Measurements from ENCODE around the gene COA8. TPM values are rescaled to one million over a fixed set of nuclear protein-coding genes. Genes with fewer than 3 reads are reported as not detected.

COA8 gene
- total RNA-seq, 1 donor from 2014 or later, result 33.0 TPM

GRCh38 chr14:103534576-103535061 lies 28.1 kb upstream of the COA8 start:
- Histone ChIP-seq H3K9me3 (no peaks in the 10 kb centered on the region), H3K36me3 (peaks cover 23% of the 10 kb centered on the region), H3K4me1 (peaks cover 25% of the 10 kb centered on the region), H3K4me3 (no peak overlapping the region), H3K27ac (no peak overlapping the region), H3K27me3 (ENCODE audit: low read depth) (no peaks in the 10 kb centered on the region)
- no peak for ATAC-seq
- no peak for DNase-seq
- TF ChIP-seq CTCF (IDR thresholded peaks at IDR 0.05), result no peak
- intact Hi-C loops (cut with DNase I), result no loop called here

DNA sequence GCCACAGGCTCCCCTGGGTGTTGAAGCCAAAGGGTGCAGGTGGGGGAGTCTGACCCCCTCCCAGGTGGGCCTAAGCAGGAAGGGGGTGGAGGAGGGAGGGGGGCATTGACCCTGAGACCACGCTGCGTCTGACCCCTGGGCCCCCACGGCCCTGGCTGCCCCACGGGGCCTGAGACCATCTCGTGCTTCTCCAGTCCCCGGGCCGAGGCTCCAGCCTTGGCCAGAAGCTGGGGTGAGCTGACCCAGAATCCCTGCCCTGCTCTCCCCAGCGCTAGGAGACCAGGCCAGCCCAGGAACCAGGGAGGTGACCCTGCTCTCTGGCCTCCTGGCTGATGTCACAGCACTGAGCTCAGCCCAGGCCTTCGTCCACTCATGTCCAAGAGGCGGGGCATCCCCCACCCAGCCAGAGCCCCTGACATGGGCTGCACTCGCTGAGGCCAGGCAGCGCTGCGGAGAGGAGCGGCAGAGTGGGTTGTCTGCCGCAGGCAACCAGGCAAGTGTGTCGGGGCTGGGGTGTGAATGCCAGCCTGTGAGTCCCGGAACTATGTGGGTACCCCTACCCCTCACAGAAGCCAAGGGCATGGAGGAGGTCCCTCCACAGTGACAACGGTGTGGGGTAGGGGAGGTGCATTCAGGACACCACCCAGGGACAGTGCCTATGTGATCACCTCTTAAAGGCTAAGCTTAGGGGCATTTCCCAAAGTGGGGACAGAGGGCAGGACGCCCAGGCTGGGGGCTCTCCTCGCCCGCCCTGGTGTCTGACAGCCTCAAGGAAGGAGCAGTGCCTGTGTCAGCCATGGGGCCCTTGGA lies 27.5 kb upstream of the COA8 start:
- ATAC-seq (no peak), DNase-seq (no peak)
- intact Hi-C loops (cut with DNase I), result no loop called here

GRCh38 chr14:103535891-103536565 lies 26.7 kb upstream of the COA8 start:
- intact Hi-C loops (cut with DNase I), result no loop called here
- DNase-seq (no peak), ATAC-seq (no peak)
- Histone ChIP-seq H3K27me3 (ENCODE audit: low read depth) (no peaks in the 10 kb centered on the region), H3K27ac (no peak overlapping the region), H3K4me1 (peaks cover 25% of the 10 kb centered on the region), H3K4me3 (no peak overlapping the region), H3K36me3 (peaks cover 23% of the 10 kb centered on the region), H3K9me3 (no peaks in the 10 kb centered on the region)
- no peak for TF ChIP-seq CTCF (IDR thresholded peaks at IDR 0.05)

More for the DNA sequence above, 27.5 kb upstream of the COA8 start:
- Histone ChIP-seq H3K36me3 (peaks cover 23% of the 10 kb centered on the region), H3K4me3 (no peak overlapping the region), H3K27ac (no peak overlapping the region), H3K4me1 (peaks cover 22% of the 10 kb centered on the region), H3K27me3 (ENCODE audit: low read depth) (no peaks in the 10 kb centered on the region), H3K9me3 (no peaks in the 10 kb centered on the region)
- no peak for TF ChIP-seq CTCF (IDR thresholded peaks at IDR 0.05)

GRCh38 chr14:103536693-103537092 lies 26.1 kb upstream of the COA8 start:
- ATAC-seq (no peak), DNase-seq (no peak)
- Histone ChIP-seq H3K27me3 (ENCODE audit: low read depth) (no peaks in the 10 kb centered on the region), H3K36me3 (peaks cover 23% of the 10 kb centered on the region), H3K4me1 (peaks cover 29% of the 10 kb centered on the region), H3K4me3 (no peak overlapping the region), H3K9me3 (no peaks in the 10 kb centered on the region), H3K27ac (no peak overlapping the region)
- TF ChIP-seq CTCF (IDR thresholded peaks at IDR 0.05), result no peak
- intact Hi-C loops (cut with DNase I), result no loop called here

- H3K36me3 ChIP-seq, result peaks cover 23% of the 10 kb centered on the region
- peaks cover 36% of the 10 kb centered on the region for H3K4me1 ChIP-seq
- ATAC-seq (no peak), DNase-seq (no peak)
- H3K27ac ChIP-seq, result no peak overlapping the region
- H3K9me3 ChIP-seq, result no peaks in the 10 kb centered on the region
- no peaks in the 10 kb centered on the region for H3K27me3 ChIP-seq (ENCODE audit: low read depth)
- intact Hi-C loops (cut with DNase I), result no loop called here
- no peak overlapping the region for H3K4me3 ChIP-seq
- TF ChIP-seq CTCF (IDR thresholded peaks at IDR 0.05), result no peak
These were observed 25.4 kb upstream of the COA8 start for GRCh38 chr14:103537175-103537990.

Measured in lower lobe of right lung (tissue), 2 donors.